H1 (cell line): Measurements from ENCODE around the gene MADD. TPM values are rescaled to one million over a fixed set of nuclear protein-coding genes. Genes with fewer than 3 reads are reported as not detected.

Experiments
- CTCF ChIA-PET: fragments of 300-600 bp; sonication (Branson Sonifier 250); formaldehyde crosslinking; loops from one replicate; lab custom pipeline; 2021; ENCODE audit not compliant: partially characterized antibody; lab: Charles Lee
- POLR2A ChIA-PET: fragments of 300-600 bp; sonication (Branson Sonifier 250); formaldehyde crosslinking; loops from one replicate; lab custom pipeline; 2021; ENCODE audit warnings: inconsistent platforms; ENCODE audit not compliant: partially characterized antibody; lab: Charles Lee
- DNase-seq, 2 experiments: peaks; one replicate each; pipeline versions ENCODE4 v3.0.0 to v3.0.0-alpha.2; 2010 to 2022; ENCODE audit warnings: low spot score in 2 of 2, low read depth in 1 of 2, mixed read lengths in 1 of 2
- FAIRE-seq: peaks from 2 replicates; lab custom pipeline; 2011; peaks lifted over from hg19 to GRCh38; lab: Jason Lieb, UNC
- H2AFZ ChIP-seq: 2 replicates; pipeline ENCODE4 v1.8.1; 2012; ENCODE audit warnings: low read length, inconsistent platforms
- H2AK5ac ChIP-seq: 2 replicates; pipeline ENCODE4 v1.6.1; 2013; ENCODE audit warnings: low read depth, low read length
- H2BK120ac ChIP-seq: replicated peaks from 2 replicates; pipeline ENCODE3; 2013; ENCODE audit warnings: low read depth, low read length, inconsistent platforms
- H2BK12ac ChIP-seq: 2 replicates; pipeline ENCODE4 v1.6.1; 2013; ENCODE audit warnings: low read depth, low read length
- H2BK15ac ChIP-seq: 2 replicates; pipeline ENCODE4 v1.6.1; 2013; ENCODE audit warnings: low read length
- H2BK20ac ChIP-seq: 2 replicates; pipeline ENCODE4 v1.6.1; 2013; ENCODE audit warnings: low read length
- H2BK5ac ChIP-seq: 2 replicates; pipeline ENCODE4 v1.6.1; 2013; ENCODE audit warnings: low read depth, low read length
- H3K14ac ChIP-seq: 2 replicates; pipeline ENCODE4 v1.6.1; 2013; ENCODE audit warnings: inconsistent platforms; ENCODE audit not compliant: insufficient read length
- H3K18ac ChIP-seq: 2 replicates; pipeline ENCODE4 v1.6.1; 2013; ENCODE audit warnings: low read length; ENCODE audit errors: extremely low read depth
- H3K23ac ChIP-seq: 2 replicates; pipeline ENCODE4 v1.6.1; 2013; ENCODE audit warnings: inconsistent platforms; ENCODE audit not compliant: insufficient read length
- H3K23me2 ChIP-seq: 2 replicates; pipeline ENCODE4 v1.6.1; 2013; ENCODE audit warnings: low read depth, low read length
- H3K27ac ChIP-seq: 2 replicates; pipeline ENCODE4 v1.6.1; 2011; ENCODE audit warnings: low read depth, low read length, inconsistent platforms
- H3K27me3 ChIP-seq, 4 experiments: replicated peaks in 1 of 4; 1 replicate in 1 of 4; 2 replicates in 3 of 4; pipeline versions ENCODE4 v1.6.1 to v1.8.1; 2011 to 2013; ENCODE audit warnings: low read length in 3 of 4, mild to moderate bottlenecking in 3 of 4, inconsistent platforms in 2 of 4, mixed read lengths in 2 of 4, moderate library complexity in 1 of 4; ENCODE audit not compliant: control insufficient read depth in 3 of 4, insufficient read depth in 3 of 4; ENCODE audit errors: extremely low read depth in 1 of 4
- H3K36me3 ChIP-seq, 4 experiments: 2 replicates each; pipeline versions ENCODE4 v1.6.1 to v1.8.1; 2011 to 2013; ENCODE audit warnings: mild to moderate bottlenecking in 4 of 4, low read length in 3 of 4, moderate library complexity in 2 of 4, control low read depth in 1 of 4, inconsistent platforms in 1 of 4; ENCODE audit not compliant: insufficient read depth in 4 of 4, control insufficient read depth in 2 of 4
- H3K4ac ChIP-seq: replicated peaks from 2 replicates; pipeline ENCODE3; 2013; ENCODE audit warnings: low read length, low read depth, mixed read lengths, inconsistent platforms; ENCODE audit not compliant: insufficient read length
- H3K4me1 ChIP-seq, 4 experiments: replicated peaks in 1 of 4; 1 replicate in 1 of 4; 2 replicates in 3 of 4; pipeline versions ENCODE4 v1.6.1 to v1.8.1; 2011 to 2013; ENCODE audit warnings: low read length in 3 of 4, inconsistent platforms in 2 of 4, mixed read lengths in 1 of 4; ENCODE audit not compliant: insufficient read depth in 4 of 4, control insufficient read depth in 3 of 4
- H3K4me2 ChIP-seq, 2 experiments: 2 replicates each; pipeline versions ENCODE4 v1.6.1 to v1.8.1; 2011 to 2013; ENCODE audit warnings: low read depth in 2 of 2, low read length in 2 of 2, control low read depth in 1 of 2, inconsistent platforms in 1 of 2, mild to moderate bottlenecking in 1 of 2; ENCODE audit not compliant: insufficient read depth in 1 of 2
- H3K4me3 ChIP-seq, 4 experiments: fragments of 200-600, 300-600 bp in 1 of 4; sonication (generic), shearing (Covaris generic), sonication (Bioruptor Twin) in 1 of 4; 2 replicates each; pipeline versions ENCODE4 v1.5.1 to v1.8.1; 2011 to 2016; ENCODE audit warnings: low read length in 4 of 4, low read depth in 3 of 4, control low read depth in 2 of 4, inconsistent platforms in 2 of 4, mild to moderate bottlenecking in 2 of 4, mixed read lengths in 1 of 4, moderate library complexity in 1 of 4; ENCODE audit not compliant: insufficient read depth in 2 of 4; ENCODE audit errors: extremely low read depth in 1 of 4
- H3K56ac ChIP-seq: replicated peaks from 2 replicates; pipeline ENCODE3; 2013; ENCODE audit warnings: low read depth, mild to moderate bottlenecking, mixed read lengths, low read length, inconsistent platforms; ENCODE audit not compliant: insufficient read length
- H3K79me1 ChIP-seq: 2 replicates; pipeline ENCODE4 v1.6.1; 2013; ENCODE audit warnings: low read depth, low read length, control low read depth
- H3K79me2 ChIP-seq, 2 experiments: 2 replicates each; pipeline versions ENCODE4 v1.6.1 to v1.8.1; 2012 to 2013; ENCODE audit warnings: low read length in 2 of 2, mild to moderate bottlenecking in 2 of 2, inconsistent platforms in 1 of 2; ENCODE audit not compliant: insufficient read depth in 2 of 2, control insufficient read depth in 1 of 2
- H3K9ac ChIP-seq, 4 experiments: replicated peaks in 1 of 4; 1 replicate in 1 of 4; 2 replicates in 3 of 4; pipeline versions ENCODE4 v1.6.1 to v1.8.1; 2011 to 2013; ENCODE audit warnings: low read depth in 3 of 4, low read length in 3 of 4, control low read depth in 2 of 4, mild to moderate bottlenecking in 2 of 4, moderate library complexity in 2 of 4, inconsistent platforms in 1 of 4; ENCODE audit errors: extremely low read depth in 1 of 4
- H3K9me3 ChIP-seq, 2 experiments: 2 replicates each; pipeline versions ENCODE4 v1.6.1 to v1.8.1; 2012 to 2013; ENCODE audit warnings: mild to moderate bottlenecking in 2 of 2, moderate library complexity in 2 of 2, control low read depth in 1 of 2, inconsistent platforms in 1 of 2, low read depth in 1 of 2, low read length in 1 of 2, mixed read lengths in 1 of 2; ENCODE audit not compliant: insufficient read depth in 2 of 2
- H4K20me1 ChIP-seq, 2 experiments: replicated peaks in 1 of 2; 2 replicates each; pipeline versions ENCODE3 to v1.8.1; 2011 to 2013; ENCODE audit warnings: inconsistent platforms in 2 of 2, low read length in 2 of 2, mild to moderate bottlenecking in 1 of 2; ENCODE audit not compliant: insufficient read depth in 2 of 2, control insufficient read depth in 1 of 2
- H4K5ac ChIP-seq: 2 replicates; pipeline ENCODE4 v1.6.1; 2013; ENCODE audit warnings: low read length, low read depth, mixed read lengths, inconsistent platforms; ENCODE audit not compliant: insufficient read length
- H4K8ac ChIP-seq: 2 replicates; pipeline ENCODE4 v1.8.0; 2013; ENCODE audit warnings: mild to moderate bottlenecking, moderate library complexity, low read length, inconsistent platforms; ENCODE audit not compliant: insufficient read depth; ENCODE audit errors: extremely low read depth
- H4K91ac ChIP-seq: replicated peaks from 2 replicates; pipeline ENCODE3; 2013; ENCODE audit warnings: low read length, mixed read lengths, inconsistent platforms; ENCODE audit not compliant: insufficient read length
- CEBPB ChIP-seq: IDR thresholded peaks from 2 replicates; pipeline ENCODE4 v1.6.1; 2012; ENCODE audit warnings: low read depth, low read length
- MAFK ChIP-seq: IDR thresholded peaks from 2 replicates; pipeline ENCODE4 v1.6.1; 2012; ENCODE audit warnings: low read depth, mild to moderate bottlenecking, improper control_type of control experiment, low read length
- POLR2A ChIP-seq, 2 experiments: IDR thresholded peaks; 1 replicate in 1 of 2; 2 replicates in 1 of 2; pipeline ENCODE4 v1.6.1; 2011; ENCODE audit warnings: low read depth in 2 of 2, low read length in 2 of 2, mild to moderate bottlenecking in 2 of 2; ENCODE audit errors: control extremely low read depth in 1 of 2
- SIRT6 ChIP-seq: IDR thresholded peaks from one replicate; pipeline ENCODE4 v1.7.1; 2012; ENCODE audit warnings: low read length, inconsistent platforms
- WGBS, 2 experiments: shearing (Covaris generic) in 1 of 2; methylation state at CpG; one replicate each; pipeline versions ENCODE4 v1.1.6 to v1.1.7; 2013 to 2015; ENCODE audit warnings: low lambda C conversion rate in 2 of 2, mixed read lengths in 2 of 2, inconsistent platforms in 1 of 2, low coverage in 1 of 2, missing lambda C conversion rate in 1 of 2; ENCODE audit not compliant: insufficient replicate concordance in 2 of 2, insufficient coverage in 1 of 2, insufficient read length in 1 of 2; ENCODE audit errors: extremely low coverage in 1 of 2, missing lambda C conversion rate in 1 of 2; 5-methylcytosine and 5-hydroxymethylcytosine counted together
- polyA plus RNA-seq, 7 experiments: library from polyadenylated mRNA; depleted of rRNA in 3 of 7; stranded (reverse) in 5 of 7; unstranded in 2 of 7; fragments of >200 nt in 5 of 7; fragments of 200-250 nt in 2 of 7; gene quantifications; 1 replicate in 5 of 7; 2 replicates in 1 of 7; 4 replicates in 1 of 7; pipeline versions ENCODE4 v1.2.1 to v1.2.3, GENCODE V29; 2011 to 2013; ENCODE audit warnings: missing spikeins in 2 of 7, mixed read lengths in 2 of 7
- total RNA-seq: library from RNA; stranded (reverse); fragmentation: NEBNext Ultra II Directional; extraction: Animal tissue kit (Norgen Biotek cat#: 25700); gene quantifications from 2 replicates; pipeline ENCODE4 v1.2.1, GENCODE V29; 2021

The MADD gene
- total and polyA plus RNA-seq, 2 of the 8 experiments (the other 6 are each of a cell fraction or from before 2014, with no cell fraction given) = 32.5 to 45.4 TPM

DNA sequence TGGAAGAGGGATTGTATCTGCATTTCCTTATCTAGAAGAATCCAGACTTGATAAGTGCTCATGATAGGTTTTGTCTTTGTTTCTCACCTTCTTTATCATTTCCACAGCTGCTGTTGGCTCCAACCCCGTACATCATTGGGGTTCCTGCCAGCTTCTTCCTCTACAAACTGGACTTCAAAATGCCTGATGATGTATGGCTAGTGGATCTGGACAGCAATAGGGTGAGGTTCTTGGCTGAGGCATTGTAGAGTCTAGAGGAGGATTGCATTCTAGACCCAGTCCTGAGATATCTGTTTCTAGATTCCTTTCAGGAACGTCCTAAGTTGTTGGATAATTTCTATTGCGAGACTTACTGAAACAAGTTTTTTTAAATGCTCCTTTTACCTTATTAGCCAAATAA is 8.1 kb downstream of the MADD start:
- H3K14ac ChIP-seq = no peak overlapping the region
- H3K4me1 ChIP-seq = peaks cover 0 to 3% (median 0%) of the 10 kb centered on the region in 4 experiments; a peak in 1 of 7 replicates
- H2BK5ac ChIP-seq = no peak overlapping the region
- ChIA-PET POLR2A (no interaction called here), CTCF (interaction anchor here (0.6 kb wide), 1 partner anchor 92 kb away, joined by 3 read pairs; no protein-coding TSS in a partner anchor)
- no peak overlapping the region for H2AFZ ChIP-seq
- no peaks in the 10 kb centered on the region for H3K23me2 ChIP-seq
- no peak overlapping the region for H3K4me2 ChIP-seq
- no peak overlapping the region for H4K91ac ChIP-seq
- no peak overlapping the region for H3K4ac ChIP-seq
- H3K23ac ChIP-seq = no peak overlapping the region
- H3K79me2 ChIP-seq = peaks cover 0 to 21% of the 10 kb centered on the region in 2 experiments; a peak in 2 of 4 replicates
- 92% methylated on average over 3 of the region's 3 CpGs; no CpG with 5 or more reads in 1 of the 2 experiments for WGBS, 2 experiments
- no peak overlapping the region for H2BK15ac ChIP-seq
- H2BK20ac ChIP-seq = no peak overlapping the region
- no peak overlapping the region for H3K4me3 ChIP-seq
- FAIRE-seq = no peak
- no peak overlapping the region for H2BK120ac ChIP-seq
- no peak overlapping the region for H3K9ac ChIP-seq
- H3K27ac ChIP-seq = no peak overlapping the region
- no peak for DNase-seq
- no peak overlapping the region for H4K8ac ChIP-seq
- no peak overlapping the region for H4K5ac ChIP-seq
- H4K20me1 ChIP-seq = peaks cover 0 to 2% of the 10 kb centered on the region in 2 experiments
- no peak overlapping the region for H2AK5ac ChIP-seq
- no peak overlapping the region for H3K56ac ChIP-seq
- H3K79me1 ChIP-seq = peaks cover 3% of the 10 kb centered on the region; the same call in 1 of the 2 replicates
- H3K27me3 ChIP-seq = no peaks in the 10 kb centered on the region; a peak in 1 of 7 replicates
- no peak overlapping the region for H2BK12ac ChIP-seq
- H3K36me3 ChIP-seq = peaks cover 10 to 71% (median 44%) of the 10 kb centered on the region in 4 experiments
- no peaks in the 10 kb centered on the region for H3K9me3 ChIP-seq
- H3K18ac ChIP-seq = no peak overlapping the region
- TF ChIP-seq CEBPB (no peak), SIRT6 (no peak), MAFK (no peak), POLR2A (IDR thresholded peaks at IDR 0.05; ENCODE audit: control extremely low read depth in 1 of 2, low read depth in 2 of 2, low read length in 2 of 2) (no peak)
